HG03457 (cell line): ENCODE results near the gene ATF6.
A peak's percentile ranks its signal among the peaks of the same experiment; 100 is the strongest.

Source experiments
- ATAC-seq: cut with Tn5 transposase; IDR thresholded peaks from one replicate; pipeline ENCODE4 v1.9.1; 2021; ENCODE audit warnings: moderate number of reproducible peaks; ENCODE audit not compliant: unreplicated experiment

ATF6 gene

DNA sequence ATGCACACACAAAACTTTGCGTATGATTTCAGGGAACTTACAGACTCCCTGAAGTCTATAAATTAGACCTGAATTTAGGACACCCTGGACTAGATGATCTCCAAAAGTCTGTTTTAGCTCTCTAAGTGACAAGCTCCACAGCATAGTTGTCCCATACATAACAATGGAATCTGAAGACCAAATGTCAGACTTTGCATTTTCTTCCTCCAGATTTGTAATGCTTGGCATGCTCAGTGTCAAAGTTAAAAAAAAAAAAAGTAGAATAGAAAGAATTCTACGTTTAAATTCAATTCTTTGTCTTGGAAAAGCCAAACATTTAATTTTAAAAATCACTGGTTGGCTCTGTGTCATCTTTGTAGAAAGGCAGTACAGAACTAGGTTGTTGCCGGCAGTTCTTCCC is 190.8 kb downstream of the ATF6 start:
- no peak for ATAC-seq

DNA sequence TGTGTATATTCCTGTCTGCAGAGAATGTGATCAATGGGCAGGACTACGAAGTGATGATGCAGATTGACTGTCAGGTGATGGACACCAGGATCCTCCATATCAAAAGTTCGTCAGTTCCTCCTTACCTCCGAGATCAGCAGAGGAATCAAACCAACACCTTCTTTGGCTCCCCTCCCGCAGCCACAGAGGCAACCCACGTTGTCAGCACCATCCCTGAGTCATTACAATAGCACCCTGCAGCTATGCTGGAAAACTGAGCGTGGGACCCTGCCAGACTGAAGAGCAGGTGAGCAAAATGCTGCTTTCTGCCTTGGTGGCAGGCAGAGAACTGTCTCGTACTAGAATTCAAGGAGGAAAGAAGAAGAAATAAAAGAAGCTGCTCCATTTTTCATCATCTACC is 192.3 kb downstream of the ATF6 start:
- ATAC-seq = no peak

DNA sequence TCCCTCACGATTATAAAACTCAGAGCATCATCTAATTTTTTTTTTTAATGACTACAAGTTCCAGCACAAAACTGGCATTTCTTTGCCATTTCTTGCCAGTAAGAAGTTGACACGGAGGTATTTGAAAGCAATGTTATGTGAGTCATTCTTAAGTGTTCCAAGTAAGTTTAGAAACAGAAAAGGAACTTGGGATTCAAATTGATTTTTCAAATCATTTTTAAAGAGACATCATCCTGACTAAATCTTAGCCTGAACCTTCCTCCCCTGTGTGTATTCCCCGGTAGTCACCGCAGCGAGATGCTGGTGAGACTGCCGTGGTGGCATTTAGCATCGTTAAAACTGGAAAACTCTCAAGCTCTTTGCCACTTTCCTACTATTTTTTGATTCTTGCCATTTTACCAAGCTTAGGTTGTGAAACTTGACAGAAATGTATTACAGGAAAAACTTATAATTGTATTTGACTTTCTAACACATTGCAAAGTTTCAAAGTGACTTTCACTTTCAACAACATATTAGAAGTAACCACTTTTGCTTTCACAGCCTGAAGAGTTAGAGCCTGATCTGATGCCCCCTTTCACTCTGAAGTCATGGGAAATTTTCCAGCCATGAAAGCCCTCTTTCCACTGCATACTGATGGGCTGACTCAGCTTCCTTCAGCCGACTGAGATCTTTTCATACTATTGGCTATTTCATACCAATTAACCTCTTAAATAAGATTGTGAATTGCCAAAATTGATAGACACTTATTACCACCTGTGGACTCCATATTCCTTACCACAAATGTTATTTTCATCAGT is 196.2 kb downstream of the ATF6 start:
- ATAC-seq = peak; percentile 76

DNA sequence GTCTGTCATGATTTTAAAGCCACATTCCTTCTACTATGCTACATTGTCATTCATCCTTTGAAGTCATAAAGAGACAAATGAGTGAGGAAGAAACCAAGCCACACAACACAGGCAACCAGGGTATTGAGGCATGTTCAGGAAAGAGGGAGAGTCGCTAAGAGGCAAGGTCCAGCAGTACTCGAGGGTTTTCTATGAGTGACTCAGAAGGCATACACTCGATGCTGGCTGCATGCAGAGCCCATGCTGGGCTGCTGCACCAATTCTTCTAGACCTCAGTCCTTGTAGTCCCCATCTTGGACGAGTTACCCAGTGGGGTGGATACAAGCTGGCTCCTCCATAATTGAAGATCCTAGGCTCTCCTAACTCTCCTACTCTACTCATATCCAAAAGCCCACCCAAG is 199.9 kb downstream of the ATF6 start:
- no peak for ATAC-seq

DNA sequence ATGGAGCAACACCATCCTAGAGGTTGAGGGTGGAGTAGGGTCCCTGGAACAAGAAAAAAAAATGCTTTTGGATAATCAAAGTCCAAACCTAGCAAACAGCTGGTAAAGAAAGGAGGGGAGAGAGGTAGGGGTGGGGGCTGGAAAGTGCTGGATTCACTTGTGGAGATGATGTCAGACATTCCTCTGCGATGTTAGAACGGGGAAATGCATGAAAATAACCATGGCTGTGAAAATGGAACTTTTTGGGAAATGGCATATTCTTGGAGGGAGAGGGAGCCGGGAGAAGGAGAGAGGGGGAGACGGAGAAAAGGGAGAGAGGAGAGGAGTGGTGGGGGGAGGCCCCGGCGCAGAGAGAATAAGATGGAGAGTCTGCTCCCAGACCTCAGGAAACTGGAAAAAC is 203.9 kb downstream of the ATF6 start:
- no peak for ATAC-seq

DNA sequence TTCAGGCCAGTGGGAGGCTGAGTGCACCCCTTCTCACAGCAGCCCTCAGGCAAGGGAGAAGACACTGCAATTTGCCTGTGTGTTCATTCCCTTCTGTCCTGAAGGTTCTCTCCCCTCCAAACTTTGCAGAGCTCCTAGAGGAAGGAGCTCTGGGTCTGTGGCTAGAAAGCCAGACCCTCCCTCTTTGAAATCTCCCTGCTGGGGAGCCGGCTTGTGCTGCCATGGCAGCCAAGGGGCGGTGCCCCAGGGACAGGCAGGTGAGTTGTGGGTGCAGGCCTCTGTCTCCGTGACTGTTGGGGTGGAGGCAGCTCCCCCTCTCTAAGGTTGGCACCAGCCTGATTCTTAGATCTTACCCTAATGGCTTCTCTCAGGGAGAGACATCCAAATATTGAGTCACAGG is 204.5 kb downstream of the ATF6 start:
- no peak for ATAC-seq

DNA sequence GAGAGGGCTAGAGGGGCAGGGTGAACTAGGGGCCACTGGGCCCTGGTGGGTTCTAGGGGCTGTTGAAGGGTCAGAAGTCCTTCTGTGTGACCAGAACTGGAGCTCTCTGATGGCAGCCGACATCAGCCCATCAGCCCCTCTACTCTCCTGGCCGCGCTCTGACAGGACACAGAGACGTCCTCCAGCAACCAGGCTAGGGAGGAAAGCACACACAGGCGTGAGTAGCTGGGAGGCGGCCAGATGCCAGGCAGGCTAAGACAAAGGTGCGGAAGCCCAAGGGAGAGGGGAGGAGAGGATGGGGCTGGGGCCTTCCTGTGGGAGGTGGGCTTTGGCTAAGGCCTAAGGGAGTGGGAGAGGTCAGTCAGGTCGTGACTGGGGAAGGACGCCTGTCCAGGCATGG is 206.7 kb downstream of the ATF6 start:
- ATAC-seq = no peak

DNA sequence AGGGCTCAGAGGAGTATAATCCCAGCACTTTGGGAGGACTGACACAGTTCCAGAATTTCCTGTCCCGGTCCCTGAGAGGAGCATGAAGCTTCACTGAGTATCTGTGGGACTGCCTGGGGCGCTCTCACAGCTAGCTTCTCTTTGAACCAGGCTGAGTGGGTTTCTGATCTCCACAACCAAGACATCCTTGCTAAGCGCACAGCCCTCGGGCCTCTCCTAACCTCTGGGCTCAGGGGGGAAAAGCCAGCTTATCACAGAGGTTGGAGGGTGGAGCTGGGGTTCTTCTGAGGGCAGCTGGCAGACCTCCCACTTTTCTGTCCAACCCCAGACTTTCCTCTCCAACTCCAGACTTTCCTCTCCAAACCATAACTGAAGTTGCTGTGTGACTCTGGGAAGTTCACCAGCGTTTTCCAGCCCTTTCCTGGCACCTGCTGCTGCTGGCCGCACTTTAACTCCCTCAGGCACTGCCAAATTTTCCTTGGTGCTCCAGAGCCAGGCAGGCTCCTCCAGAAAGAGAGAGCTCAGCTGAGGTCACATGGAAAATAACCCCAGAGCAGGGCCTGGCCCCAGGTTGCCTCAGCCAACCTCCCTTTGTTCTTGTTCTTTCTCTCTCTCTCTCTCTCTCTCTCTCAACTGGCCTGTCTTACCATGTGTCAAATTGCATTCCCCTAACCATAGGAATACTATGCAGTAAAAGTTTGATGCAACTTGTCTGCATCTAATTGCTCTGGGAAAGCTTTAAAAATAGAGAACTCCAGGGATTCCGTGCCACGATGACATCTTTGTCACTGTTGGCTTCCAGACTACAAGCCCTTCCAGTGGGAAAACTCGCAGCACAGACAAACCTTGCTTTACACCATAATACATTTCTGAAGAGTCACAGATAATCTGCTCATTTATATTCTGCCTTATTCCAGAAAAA is 208.1 kb downstream of the ATF6 start:
- ATAC-seq = no peak

DNA sequence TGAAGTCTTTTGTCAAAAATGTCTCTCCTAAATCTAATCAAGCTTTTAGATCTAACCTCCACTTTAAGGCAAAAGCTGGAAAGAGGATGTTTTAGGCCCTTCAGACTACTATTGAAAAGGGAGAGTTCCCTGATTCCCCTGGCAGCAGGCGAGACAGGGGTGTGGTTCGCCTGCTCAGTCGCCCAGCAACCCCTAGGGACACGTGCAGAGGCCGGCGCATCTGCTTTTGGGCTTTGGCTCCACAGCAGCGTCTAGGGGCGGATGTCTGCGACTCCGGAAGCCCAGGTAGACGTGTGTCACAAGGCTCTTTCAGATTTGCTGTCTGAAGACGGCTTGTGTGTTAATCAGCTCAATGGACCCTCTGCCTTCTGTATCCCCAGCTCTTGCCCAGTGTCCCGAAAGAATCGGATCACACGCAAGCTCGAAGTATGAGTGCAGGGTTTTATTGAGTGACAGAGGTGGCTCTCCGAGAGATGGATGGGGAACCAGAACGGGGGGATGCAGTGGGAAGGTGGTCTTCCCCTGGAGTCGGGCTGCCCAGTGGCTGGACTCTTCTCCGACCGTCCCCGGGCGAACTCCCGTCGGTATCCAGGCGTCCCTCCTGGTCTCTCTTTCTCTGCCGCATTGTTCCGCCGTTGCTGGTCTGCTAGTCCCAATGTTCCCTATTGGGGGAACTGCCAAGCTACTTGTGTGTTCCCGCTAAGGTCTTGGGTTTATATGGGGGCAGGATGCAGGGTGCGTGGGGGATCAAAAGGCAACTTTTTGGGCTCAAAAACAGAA is 212.1 kb downstream of the ATF6 start:
- no peak for ATAC-seq

DNA sequence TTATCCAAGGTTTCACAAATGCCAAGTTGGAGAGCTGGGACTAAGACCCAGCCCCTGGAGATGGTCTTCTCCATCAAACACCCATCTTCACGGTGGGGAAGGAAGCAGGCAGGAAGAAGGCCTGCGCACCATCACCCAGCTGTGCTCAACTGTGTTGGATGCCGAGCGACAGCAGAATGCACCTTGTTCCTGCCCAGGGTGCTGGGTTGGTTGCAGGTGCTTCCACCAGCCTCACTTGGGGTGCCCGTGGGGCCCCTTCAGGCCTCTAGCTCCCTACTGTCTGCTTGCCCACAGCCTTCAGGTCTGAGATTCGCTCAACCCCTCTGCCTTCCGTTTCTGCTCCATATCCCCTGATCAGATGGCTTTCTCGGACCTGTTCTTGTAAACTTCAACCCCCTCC is 215.0 kb downstream of the ATF6 start:
- no peak for ATAC-seq

DNA sequence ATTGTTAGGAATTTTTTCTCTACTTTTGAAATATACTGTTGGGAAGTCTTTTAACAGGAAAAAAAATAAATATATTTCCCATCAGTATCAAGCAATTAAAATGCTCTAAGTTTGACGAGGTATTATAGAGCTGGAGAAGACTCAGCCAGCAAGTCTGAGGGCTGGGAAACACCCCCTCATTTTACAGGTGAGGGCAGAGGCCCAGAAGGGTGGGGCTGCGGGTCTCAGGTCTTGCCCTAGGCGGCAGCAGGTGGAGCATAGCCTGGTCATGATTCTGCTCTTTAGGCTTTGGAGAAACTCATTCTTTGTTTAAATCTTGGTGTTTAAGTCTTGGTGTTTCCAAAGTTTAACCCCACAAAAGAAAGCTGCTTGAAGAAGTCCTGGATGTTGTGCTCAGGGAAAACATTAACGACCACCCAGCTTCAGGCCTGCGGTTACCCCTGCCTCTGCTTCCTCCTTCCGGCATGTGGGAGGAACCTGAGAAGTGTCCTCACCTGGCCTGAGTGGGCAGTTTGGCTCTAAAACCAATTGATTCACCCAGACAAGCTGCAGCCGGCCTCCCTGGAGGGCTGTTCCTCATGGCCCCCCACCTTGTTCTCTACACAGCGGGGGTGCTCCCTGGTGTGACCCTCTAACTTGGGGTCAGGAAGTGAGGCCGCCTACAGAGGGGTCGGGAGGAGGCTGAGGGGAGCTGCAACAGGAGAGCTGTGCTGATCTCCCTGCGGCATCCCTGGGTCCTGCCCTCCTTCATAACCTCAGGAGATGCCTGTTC is 215.8 kb downstream of the ATF6 start:
- ATAC-seq = no peak

DNA sequence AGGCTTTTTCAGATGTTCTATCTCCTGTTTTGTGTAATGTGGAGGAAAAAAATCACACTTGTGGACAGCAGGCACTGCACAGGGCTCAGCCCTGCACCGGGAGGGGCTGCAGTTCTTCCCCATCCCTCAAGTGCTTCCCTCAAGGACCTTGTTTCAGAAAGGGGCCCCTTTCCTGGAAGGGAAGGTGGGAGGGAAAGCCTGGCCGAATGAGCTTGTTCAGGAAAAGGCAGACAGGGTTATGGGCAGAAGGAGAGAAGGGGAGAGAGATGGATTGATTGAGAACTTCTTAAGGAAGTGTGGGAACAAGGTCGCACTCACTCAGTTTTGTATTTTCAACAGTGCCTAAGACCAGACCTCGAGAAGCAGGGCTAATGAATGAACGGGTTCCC is 216.4 kb downstream of the ATF6 start:
- ATAC-seq = no peak

DNA sequence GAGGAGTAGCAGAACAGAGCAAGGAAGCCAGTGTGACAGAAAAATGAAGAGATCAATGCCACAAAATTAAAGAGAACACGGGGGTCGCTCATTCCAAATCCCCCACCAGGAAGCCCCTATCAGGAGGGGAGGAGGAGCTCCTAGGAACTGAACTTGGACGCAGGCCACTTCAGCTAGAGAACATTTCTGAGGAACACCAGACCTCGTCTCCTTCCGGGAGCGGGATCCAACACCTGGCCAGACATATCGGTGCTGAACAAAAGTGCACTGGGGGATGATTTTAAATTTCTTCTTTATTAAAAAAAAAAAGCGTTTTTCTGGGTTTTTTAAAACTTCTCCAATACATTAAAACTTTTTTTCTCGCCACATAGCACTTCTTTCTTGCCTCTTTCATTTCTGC is 216.8 kb downstream of the ATF6 start:
- ATAC-seq = no peak

DNA sequence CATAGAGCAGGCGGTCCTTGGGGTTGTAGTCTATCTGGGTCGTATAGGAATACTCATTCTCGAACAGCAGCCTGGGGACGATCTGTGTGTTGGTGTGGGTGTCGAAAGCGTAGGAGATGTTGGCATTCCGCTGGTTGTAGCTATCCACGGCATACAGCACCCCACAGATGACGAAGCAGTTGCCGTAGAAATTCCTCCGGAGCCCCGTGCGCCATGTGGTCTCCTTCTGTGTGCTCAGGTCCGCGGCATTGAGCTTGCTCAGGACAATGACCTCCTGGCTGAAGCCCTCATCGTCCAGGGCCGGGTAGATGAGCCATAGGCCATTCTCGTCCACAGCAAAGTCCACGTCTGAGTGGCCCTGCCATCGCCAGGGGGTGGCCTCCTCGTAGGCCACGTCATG is 217.6 kb downstream of the ATF6 start:
- no peak for ATAC-seq

DNA sequence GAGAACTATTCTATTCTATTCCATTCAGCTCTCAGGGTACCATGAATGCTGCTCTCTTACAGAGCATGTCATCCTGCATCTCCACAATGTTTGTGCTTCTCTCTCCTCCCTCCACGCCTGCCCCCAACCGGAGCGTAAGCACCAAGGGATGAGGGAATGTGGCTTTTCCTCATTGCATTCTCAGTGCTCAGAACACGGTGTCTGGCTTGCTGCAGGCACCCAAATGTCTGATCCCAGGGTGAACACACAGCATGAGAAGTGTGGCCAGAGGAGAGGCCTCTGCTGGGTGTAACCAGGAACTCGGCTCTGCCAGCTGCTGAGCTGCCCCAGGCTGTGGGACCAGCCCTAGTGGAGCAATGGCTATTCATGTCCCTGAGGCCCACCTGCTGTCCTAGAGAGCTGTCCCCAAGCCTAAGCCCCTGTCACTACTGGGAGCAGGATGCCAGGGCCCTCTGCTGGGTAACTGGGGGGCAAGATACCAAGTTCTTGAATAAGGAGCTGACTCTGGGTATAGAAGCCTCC is 219.2 kb downstream of the ATF6 start:
- no peak for ATAC-seq

DNA sequence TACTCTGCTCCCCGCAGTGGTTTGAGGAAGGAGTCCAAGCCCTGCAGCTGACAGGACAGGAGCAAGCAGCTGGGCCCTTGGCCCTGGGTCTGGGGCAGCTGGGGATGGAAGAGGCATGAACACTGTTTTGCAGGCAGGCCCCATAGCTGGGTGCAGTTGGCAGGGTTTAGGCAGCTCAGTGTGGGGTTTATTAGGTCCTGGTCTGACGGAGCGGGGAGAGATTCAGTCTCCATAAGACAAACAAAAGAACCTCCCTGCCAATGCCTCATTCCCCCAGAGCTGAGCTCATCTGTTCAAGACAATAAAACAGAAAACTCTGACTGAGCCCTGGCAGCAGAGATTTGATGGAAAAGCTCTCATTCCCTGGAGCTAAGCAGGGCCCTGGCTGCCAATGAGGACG is 220.2 kb downstream of the ATF6 start:
- no peak for ATAC-seq

DNA sequence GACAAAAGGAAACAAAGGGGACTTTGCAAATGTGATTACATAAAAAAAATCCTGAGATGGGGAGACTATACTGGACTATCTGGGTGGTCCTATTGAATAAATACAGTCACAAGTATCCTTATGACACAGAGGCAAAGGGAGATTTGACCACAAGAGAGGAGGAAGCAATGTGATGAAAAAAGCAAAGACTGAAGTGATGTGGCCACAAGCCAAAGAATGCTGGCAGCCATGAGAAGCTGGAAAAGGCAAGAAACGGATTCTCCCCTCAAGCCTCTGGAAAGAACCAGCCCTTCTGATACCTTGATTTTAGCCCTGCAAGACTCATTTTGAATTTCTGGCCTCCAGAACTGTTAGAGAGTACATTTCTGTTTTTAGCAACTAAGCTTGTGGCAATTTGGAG is 221.2 kb downstream of the ATF6 start:
- ATAC-seq = no peak

DNA sequence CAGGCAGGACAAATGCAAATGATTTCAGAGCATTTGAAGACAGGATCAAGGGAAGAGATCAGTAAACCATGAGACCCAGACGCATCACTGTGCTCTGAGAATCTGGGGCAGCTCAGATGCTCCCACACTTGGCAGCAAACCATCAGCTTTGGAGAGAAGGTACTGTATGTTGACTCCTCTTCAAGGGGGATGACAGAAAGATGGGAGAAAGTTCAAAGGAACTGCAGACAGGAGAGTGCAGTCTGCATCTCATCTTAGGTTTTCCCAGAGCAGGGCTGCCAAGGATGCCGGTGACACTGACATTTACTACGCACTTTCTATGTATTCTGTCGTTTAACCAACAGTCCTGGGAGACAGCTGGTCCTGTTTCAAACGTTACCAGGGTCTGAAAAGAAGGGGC is 221.8 kb downstream of the ATF6 start:
- ATAC-seq = no peak

DNA sequence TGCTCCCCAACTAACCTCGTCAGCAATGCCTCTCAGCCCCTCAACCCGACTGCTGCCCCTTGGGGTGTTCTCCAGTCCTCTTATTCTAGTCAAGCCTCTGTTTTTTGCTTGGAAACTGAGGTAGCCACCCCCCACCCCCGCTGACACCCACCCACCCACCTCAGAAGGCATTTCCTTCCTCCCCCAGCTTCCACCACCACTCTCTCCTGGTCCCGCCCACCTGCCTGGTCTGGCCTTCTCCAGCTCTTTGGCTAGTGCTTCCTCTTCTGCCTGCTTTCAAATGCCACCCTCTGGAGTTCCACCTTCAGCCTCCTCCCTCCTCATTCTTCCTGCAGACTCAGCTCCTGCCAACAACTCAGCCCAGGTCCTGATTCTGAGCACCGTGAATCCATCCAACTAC is 222.3 kb downstream of the ATF6 start:
- no peak for ATAC-seq

DNA sequence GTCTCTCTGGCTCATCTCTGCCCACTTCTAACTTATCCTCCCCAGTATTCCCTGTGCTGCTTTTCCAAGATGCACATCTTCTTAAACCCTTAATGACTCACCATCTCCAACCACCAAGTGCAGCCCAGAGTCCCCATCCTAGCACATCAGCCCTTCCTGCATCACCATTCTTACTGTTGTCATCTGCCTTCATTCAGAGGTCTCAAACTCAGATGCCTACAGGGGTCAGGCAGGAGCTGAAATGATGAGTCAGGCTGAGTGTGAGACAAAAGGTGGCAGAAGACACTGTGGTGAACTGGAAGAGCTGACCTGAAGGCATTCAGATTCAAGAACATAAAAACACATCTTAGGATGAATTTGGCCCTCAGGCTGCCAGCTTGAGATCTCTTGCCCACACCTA is 223.0 kb downstream of the ATF6 start:
- ATAC-seq = no peak

DNA sequence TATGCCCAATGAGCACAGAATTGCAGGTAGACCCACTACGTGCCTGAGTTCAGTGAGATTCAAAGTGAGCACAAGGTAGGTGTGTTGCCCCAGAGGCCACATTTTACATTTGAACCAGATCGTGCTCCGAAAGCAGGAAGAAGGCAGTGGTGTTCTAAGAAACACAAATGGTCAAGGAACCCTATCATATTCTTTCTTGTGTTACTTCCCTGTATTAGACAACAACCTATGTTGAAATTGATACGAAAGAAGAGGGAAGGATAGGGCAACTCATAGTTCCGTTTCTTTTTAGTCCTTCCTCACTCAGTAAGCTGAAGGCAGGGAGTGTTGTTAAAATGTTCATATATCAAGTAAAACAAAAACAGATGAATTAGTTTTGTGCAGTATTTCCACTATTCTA is 223.7 kb downstream of the ATF6 start:
- no peak for ATAC-seq
